Fibroblast of lung (primary cell): Measurements from ENCODE around the gene PAFAH1B1.

Source experiments
- EZH2 ChIP-seq: IDR thresholded peaks from 2 replicates; pipeline ENCODE4 v1.5.1; 2012; ENCODE audit warnings: low read length, control low read depth, mild to moderate bottlenecking; ENCODE audit errors: missing control alignments
- TF ChIP-seq, protein P1 (sequence below), 2 donors: IDR thresholded peaks in 1 of 2; conservative IDR thresholded peaks in 1 of 2; 1 replicate in 1 of 2; 2 replicates in 1 of 2; pipeline ENCODE4 v1.5.1; 2011 to 2012; ENCODE audit warnings: low read length in 2 of 2, control low read depth in 1 of 2, inconsistent platforms in 1 of 2, low read depth in 1 of 2, mild to moderate bottlenecking in 1 of 2

DNA sequence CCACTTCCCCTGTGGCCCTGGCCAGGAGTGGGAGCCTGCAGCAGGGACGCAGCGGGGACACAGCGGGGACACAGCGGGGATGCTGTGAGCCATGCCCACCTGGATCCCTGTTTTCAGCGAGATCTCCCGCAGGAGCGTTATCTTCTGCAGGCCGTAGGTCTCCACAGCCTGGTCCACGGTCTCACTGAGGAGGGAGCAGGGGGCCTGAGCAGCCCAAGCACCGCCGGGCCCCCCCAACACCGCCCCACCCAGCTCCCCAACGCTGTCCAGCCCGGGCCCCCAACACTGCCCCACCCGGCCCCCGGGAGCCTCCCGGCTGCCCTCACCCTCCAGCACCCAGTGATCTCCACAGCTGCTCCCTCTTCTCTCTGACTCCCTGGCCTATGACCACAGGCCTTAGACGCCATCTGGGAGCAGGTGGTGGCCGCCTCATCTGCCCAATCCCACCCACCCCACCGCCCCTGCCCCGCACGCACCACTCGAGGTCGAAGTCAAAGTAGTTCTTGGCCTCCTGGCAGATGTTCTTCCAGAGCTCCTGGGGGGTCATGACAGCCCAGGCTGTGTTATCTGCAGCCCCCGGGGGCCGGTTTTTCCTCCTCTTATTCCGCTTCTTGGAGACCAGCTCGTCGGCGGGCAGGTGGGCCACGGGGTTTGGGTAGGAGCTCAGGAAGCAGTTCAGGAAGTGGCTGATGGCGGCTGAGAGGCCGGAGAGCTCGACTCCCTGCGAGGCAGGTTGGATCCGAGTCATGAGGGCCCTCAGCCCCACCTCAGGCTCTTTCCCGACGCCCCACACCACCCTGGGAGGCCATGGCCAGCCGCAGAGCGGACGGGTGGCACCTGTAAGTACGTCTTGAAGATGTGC, 101.2 kb downstream of the PAFAH1B1 start:
- TF ChIP-seq, protein P1, sequence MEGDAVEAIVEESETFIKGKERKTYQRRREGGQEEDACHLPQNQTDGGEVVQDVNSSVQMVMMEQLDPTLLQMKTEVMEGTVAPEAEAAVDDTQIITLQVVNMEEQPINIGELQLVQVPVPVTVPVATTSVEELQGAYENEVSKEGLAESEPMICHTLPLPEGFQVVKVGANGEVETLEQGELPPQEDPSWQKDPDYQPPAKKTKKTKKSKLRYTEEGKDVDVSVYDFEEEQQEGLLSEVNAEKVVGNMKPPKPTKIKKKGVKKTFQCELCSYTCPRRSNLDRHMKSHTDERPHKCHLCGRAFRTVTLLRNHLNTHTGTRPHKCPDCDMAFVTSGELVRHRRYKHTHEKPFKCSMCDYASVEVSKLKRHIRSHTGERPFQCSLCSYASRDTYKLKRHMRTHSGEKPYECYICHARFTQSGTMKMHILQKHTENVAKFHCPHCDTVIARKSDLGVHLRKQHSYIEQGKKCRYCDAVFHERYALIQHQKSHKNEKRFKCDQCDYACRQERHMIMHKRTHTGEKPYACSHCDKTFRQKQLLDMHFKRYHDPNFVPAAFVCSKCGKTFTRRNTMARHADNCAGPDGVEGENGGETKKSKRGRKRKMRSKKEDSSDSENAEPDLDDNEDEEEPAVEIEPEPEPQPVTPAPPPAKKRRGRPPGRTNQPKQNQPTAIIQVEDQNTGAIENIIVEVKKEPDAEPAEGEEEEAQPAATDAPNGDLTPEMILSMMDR (conservative IDR thresholded peaks at IDR 0.05 in 1 of 2, IDR thresholded peaks at IDR 0.05 in 1 of 2; ENCODE audit: low read depth in 1 of 2, low read length in 2 of 2): no peak
- no peak for TF ChIP-seq EZH2
